Stimulated activated naive B cell treated with anti-CD40 and anti-IgM and Interleukin-4, amounts not matched to agents 10 μg/mL and 1 μg/mL and 100 μg/mL, for 72 hours (primary cell): ENCODE results near the gene HLA-DPB1.

ENCODE experiments used
- ATAC-seq, 2 donors: fragments of 150-1000 bp; cut with Tn5 transposase; replicated peaks; 2 replicates each; pipeline ENCODE4 v1.10.0; 2021; ENCODE audit warnings: moderate library complexity in 1 of 2
- DNase-seq: peaks from one replicate; pipeline ENCODE4 v3.0.0; 2021
- H3K27ac Mint-ChIP-seq: one replicate; pipeline ENCODE4 v1.8.0; 2022; ENCODE audit warnings: mild to moderate bottlenecking, mixed read lengths
- H3K27me3 Mint-ChIP-seq, 2 donors: one replicate each; pipeline ENCODE4 v1.8.0; 2022; ENCODE audit warnings: mixed read lengths in 2 of 2
- H3K36me3 Mint-ChIP-seq, 2 donors: one replicate each; pipeline ENCODE4 v1.8.0; 2022; ENCODE audit warnings: mixed read lengths in 2 of 2, mild to moderate bottlenecking in 1 of 2
- H3K4me1 Mint-ChIP-seq, 2 donors: one replicate each; pipeline ENCODE4 v1.8.0; 2022; ENCODE audit warnings: mixed read lengths in 2 of 2, mild to moderate bottlenecking in 1 of 2
- H3K4me3 Mint-ChIP-seq, 2 donors: one replicate each; pipeline ENCODE4 v1.8.0; 2022; ENCODE audit warnings: mild to moderate bottlenecking in 2 of 2, mixed read lengths in 2 of 2, moderate library complexity in 1 of 2
- H3K9me3 Mint-ChIP-seq, 2 donors: one replicate each; pipeline ENCODE4 v1.8.0; 2022; ENCODE audit warnings: mixed read lengths in 2 of 2, mild to moderate bottlenecking in 1 of 2

HLA-DPB1 gene

DNA sequence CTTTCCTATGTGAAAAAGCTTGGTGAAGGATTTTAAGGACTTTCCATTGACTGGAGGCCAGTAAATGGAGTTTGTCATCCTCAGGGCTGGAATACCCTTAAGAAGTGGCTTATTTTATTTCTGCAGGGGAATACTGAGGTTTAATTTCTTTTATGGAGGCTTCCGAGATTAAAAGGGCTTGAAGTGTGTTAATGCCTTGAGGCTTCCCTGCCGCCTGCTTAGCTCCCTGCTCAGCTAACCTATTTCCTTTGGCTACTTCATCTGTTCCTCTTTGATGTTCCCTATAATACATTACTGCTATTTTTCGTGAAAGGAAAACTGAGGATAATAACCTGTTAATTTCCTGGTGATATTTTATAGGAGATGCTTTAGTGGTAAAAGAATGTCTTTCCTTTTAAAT is 44.2 kb downstream of the HLA-DPB1 start:
- Mint-ChIP-seq H3K27me3 (peaks cover 0 to 10% of the 10 kb centered on the region in 2 donors), H3K4me1 (peaks cover 28 to 37% of the 10 kb centered on the region in 2 donors), H3K9me3 (peaks cover 8 to 9% of the 10 kb centered on the region in 2 donors), H3K36me3 (peaks cover 12 to 37% of the 10 kb centered on the region in 2 donors), H3K4me3 (no peak overlapping the region), H3K27ac (no peak overlapping the region)
- DNase-seq (no peak), ATAC-seq (no peak)

DNA sequence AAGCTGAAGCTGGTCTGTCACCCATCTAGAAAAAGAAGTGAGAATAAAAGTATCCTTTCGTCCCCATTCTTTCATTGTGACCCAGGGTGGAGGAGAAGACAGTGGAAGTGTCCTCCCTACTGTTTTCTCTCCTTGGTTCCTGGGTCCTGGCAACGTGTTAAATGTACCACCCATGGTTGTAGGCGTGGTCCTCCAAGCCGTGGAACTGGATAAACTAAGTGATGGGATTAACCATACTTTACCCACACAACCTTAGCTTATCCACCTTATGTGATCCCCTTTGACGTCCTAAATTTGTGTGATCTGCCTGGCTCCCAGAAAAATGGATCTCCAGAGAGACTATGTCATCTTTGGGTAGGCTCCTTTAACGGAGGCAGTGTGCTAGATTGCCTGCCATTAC is 47.4 kb downstream of the HLA-DPB1 start:
- peaks cover 8 to 9% of the 10 kb centered on the region in 2 donors for H3K9me3 Mint-ChIP-seq
- ATAC-seq (no peak), DNase-seq (no peak)
- no peak overlapping the region for H3K27ac Mint-ChIP-seq
- H3K36me3 Mint-ChIP-seq = peaks cover 12 to 27% of the 10 kb centered on the region in 2 donors
- peaks cover 10 to 11% of the 10 kb centered on the region in 2 donors for H3K4me1 Mint-ChIP-seq
- no peak overlapping the region for H3K4me3 Mint-ChIP-seq
- no peaks in the 10 kb centered on the region for H3K27me3 Mint-ChIP-seq

DNA sequence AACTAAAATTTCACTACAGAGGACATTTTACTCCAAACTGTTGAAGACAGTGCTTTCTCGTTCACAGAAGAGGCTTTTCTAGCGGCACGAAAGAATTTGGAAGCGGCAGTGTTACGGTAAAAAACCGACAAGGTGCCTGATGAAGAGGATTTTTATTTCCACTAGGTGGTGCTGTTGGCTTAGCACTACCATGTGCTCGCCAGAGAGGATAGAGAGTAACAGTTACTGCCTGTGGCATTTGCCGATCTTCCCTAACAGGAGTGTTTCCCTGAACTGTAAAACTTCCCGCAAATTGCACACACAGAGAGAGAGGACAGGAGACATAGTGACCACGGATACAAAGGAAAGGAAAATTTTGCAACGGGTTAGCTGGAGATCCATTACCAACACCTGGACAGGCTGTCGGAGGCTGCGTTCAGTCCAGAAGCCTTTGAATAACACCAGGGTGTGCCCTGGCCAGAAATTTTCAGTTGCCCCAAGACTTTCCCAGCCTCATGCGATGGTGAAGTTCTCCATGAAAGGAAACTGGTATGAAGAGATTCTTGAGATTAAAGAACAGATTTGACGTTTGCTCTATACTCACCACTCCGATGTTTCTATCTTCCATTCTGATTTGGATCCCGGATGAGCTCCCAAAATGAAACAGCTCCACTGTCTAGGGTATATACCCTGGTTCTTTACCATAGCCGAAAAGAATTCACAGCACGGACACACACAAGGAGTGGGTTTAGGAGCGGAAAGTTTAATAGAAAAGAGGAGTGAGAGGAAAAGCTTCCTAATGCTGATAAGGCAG is 48.1 kb downstream of the HLA-DPB1 start:
- Mint-ChIP-seq H3K9me3 (peaks cover 8 to 9% of the 10 kb centered on the region in 2 donors), H3K27me3 (no peaks in the 10 kb centered on the region), H3K4me1 (peaks cover 6 to 8% of the 10 kb centered on the region in 2 donors), H3K27ac (no peak overlapping the region), H3K36me3 (peaks cover 12 to 27% of the 10 kb centered on the region in 2 donors), H3K4me3 (no peak overlapping the region)
- peak in 1 of 2 donors; percentile 36 for ATAC-seq
- no peak for DNase-seq

DNA sequence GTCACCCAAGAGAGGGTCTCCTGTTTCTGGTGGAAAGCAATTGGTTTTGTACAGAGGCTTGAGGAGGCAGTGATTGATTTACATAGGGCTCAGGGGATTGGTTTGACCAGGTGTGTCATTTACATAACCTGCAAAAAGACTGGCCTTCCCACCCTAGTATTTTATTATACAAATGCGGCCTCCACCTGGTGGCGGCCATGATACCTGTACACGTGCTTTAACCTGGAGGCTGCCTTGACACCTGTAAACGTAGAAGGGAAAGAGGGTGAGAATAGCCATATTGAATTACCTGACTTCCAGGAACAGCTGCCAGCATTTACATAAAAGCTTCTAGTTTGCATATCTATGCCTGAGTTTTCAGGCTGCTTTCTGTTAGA is 48.7 kb downstream of the HLA-DPB1 start:
- Mint-ChIP-seq H3K9me3 (peaks cover 8 to 9% of the 10 kb centered on the region in 2 donors), H3K27me3 (no peaks in the 10 kb centered on the region), H3K36me3 (peaks cover 12 to 27% of the 10 kb centered on the region in 2 donors), H3K4me1 (peaks cover 6 to 8% of the 10 kb centered on the region in 2 donors), H3K27ac (no peak overlapping the region), H3K4me3 (no peak overlapping the region)
- no peak for ATAC-seq
- no peak for DNase-seq

DNA sequence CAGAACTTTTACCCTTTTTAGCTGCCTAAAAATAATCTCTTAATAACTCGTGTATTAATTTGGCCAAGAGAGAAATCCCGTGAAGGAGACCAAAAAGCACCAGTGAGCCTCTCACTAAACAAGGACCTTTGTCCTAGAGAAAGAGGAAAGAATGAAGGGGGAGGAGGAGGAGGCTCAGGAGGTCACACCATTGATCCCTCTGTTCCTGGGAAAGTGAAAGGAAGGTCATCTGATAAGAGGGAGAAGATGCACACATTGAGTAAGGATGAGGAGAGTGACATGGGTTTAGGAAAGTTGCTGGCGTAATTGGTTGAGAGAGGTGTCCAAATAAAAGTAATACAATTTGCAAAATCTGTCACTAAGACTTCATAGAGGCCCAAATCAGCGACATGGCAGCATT is 49.2 kb downstream of the HLA-DPB1 start:
- Mint-ChIP-seq H3K27me3 (no peaks in the 10 kb centered on the region), H3K4me1 (peaks cover 6 to 8% of the 10 kb centered on the region in 2 donors), H3K27ac (peak overlapping the region; percentile 3), H3K9me3 (peaks cover 8 to 9% of the 10 kb centered on the region in 2 donors), H3K36me3 (peaks cover 12 to 27% of the 10 kb centered on the region in 2 donors), H3K4me3 (no peak overlapping the region)
- DNase-seq (no peak), ATAC-seq (no peak)

DNA sequence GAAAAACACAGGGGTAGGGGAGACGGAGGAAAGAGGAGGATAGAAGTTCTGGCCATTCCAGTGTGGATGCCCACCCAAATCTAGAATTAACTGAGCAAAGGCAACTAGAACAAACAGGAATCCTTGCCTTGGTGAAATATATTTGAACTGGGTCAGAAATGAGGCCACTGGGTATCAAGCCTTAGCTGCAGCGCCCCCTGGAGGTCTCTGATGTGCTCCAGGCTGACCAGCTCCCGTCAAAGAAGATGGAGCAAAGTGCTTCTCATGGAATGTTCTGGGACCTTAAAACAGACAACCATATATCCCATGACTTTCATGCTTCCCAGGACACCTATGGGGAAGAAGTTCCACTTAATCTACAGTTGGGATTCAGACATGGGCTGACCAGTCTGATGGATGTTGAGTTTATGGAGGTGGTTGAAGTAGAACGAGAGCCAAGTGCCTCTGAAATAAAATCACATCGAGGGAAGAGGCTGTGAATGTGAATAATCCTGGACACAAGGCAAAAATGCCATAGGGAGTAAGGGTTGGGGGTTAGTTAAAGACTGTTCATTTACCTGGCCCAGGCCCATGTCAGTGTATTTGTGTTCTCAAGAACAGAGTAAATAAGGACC is 50.4 kb downstream of the HLA-DPB1 start:
- no peaks in the 10 kb centered on the region for H3K27me3 Mint-ChIP-seq
- peaks cover 12 to 34% of the 10 kb centered on the region in 2 donors for H3K36me3 Mint-ChIP-seq
- DNase-seq = no peak
- no peak overlapping the region for H3K4me3 Mint-ChIP-seq
- H3K4me1 Mint-ChIP-seq = peaks cover 6 to 11% of the 10 kb centered on the region in 2 donors
- peak; percentile 74 to 75 for ATAC-seq
- peaks cover 8 to 9% of the 10 kb centered on the region in 2 donors for H3K9me3 Mint-ChIP-seq
- peak overlapping the region; percentile 31 for H3K27ac Mint-ChIP-seq

DNA sequence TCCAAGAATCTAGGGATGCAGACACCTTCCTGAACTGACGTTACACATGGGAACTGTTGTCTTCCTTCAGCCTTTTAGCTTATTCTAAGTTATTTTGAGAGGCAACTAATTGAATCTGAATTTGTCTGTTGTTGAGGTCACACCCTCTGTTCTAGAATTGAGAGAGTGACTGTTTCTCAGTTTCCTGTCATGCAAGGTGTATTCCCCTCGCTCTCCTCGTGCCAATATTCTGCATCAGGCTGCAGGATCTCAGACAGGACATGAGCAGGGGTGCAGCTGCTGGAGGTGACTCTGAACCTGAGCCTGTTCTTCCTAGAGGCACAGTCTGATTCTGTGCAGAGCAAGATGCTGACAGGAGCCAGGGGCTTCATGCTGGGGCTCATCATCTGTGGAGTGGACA is 52.5 kb downstream of the HLA-DPB1 start:
- H3K27ac Mint-ChIP-seq = no peak overlapping the region
- H3K9me3 Mint-ChIP-seq = peaks cover 7 to 9% of the 10 kb centered on the region in 2 donors
- ATAC-seq = no peak
- H3K4me3 Mint-ChIP-seq = no peak overlapping the region
- peaks cover 10 to 26% of the 10 kb centered on the region in 2 donors for H3K36me3 Mint-ChIP-seq
- DNase-seq = no peak
- no peaks in the 10 kb centered on the region for H3K27me3 Mint-ChIP-seq
- peaks cover 6 to 12% of the 10 kb centered on the region in 2 donors for H3K4me1 Mint-ChIP-seq

DNA sequence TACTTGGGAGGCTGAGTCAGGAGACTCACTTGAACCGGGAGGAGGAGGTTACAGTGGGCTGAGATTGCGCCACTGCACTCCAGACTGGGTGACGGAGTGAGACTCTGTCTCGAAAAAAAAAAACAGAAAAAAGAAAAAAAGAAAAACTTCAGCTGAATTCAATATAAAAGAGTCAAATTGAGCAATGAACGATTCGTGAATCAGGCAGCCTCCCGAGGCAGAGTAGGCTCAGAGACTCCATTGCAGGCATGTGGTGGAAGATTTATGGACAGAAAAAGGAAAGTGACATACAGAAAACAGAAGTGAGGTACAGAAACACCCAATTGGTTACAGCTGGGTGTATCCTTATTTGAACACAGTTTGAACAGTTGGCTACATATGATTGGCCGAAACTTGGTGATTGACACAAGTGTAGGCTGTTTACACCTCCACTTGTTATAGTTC is 56.3 kb downstream of the HLA-DPB1 start:
- H3K9me3 Mint-ChIP-seq = no peaks in the 10 kb centered on the region
- peaks cover 0 to 15% of the 10 kb centered on the region in 2 donors for H3K36me3 Mint-ChIP-seq
- H3K27me3 Mint-ChIP-seq = peaks cover 0 to 6% of the 10 kb centered on the region in 2 donors
- H3K27ac Mint-ChIP-seq = peak overlapping the region; percentile 3
- H3K4me3 Mint-ChIP-seq = no peak overlapping the region
- DNase-seq = no peak
- H3K4me1 Mint-ChIP-seq = peaks cover 0 to 4% of the 10 kb centered on the region in 2 donors
- peak in 1 of 2 donors; percentile 54 for ATAC-seq

DNA sequence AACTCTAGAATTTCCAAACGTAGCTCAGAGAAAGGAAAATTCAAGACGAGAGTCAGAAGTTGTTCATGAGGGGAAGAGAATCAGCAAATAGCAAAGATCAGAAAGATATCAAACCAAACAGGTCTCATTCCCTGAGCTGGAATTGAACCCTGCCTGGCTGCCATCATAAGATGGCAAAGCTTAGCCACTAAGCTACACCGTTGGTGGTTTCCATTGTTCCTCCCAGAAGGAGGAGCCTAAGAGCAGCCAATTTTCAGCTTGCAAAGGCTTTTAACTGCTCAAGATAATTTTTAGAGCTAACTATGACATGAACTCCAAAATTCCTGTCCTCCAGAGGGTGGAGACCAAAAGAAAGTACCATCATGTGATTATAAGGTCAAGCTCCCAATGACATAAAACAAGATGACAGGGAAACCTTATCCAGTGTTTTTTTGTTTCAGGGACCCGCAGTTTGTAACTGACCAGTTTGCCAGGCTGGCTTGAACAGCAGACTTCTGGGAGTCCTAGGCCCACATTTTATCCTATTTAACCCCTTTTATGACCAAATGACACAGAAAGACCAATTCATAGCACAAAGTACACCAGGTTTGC is 60.6 kb downstream of the HLA-DPB1 start:
- Mint-ChIP-seq H3K27me3 (peaks cover 0 to 9% of the 10 kb centered on the region in 2 donors), H3K27ac (no peak overlapping the region), H3K9me3 (no peaks in the 10 kb centered on the region), H3K4me3 (no peak overlapping the region), H3K36me3 (peaks cover 0 to 2% of the 10 kb centered on the region in 2 donors), H3K4me1 (peaks cover 0 to 7% of the 10 kb centered on the region in 2 donors)
- DNase-seq (no peak), ATAC-seq (no peak)
